ENCODE results near the gene ASTN1.

ASTN1 gene

GRCh38 chr1:177164380-177165068 is at the start of gene ASTN1:
TSS of gene ASTN1 (minus strand) at chr1:177164712. CDS start at chr1:177164676, 36 bp downstream.
- H3K27me3 ChIP-seq (ENCODE audit: control insufficient read depth in 2 of 2, insufficient read depth in 2 of 2, low read length in 2 of 2): peaks cover 10 to 20% of the 10 kb centered on the region in 2 donors
- H3K27ac ChIP-seq (ENCODE audit: low read depth in 2 of 2, low read length in 2 of 2): no peak within 1 kb of the TSS
- no peaks in the 10 kb centered on the region for H3K9me3 ChIP-seq (ENCODE audit: control insufficient read depth in 2 of 2, low read length in 2 of 2)
- no peaks in the 10 kb centered on the region for H3K4me1 ChIP-seq (ENCODE audit: control insufficient read depth in 2 of 2, insufficient read depth in 2 of 2, low read length in 2 of 2)
- no peaks in the 10 kb centered on the region for H3K36me3 ChIP-seq (ENCODE audit: control insufficient read depth in 2 of 2, insufficient read depth in 2 of 2, low read length in 2 of 2)
- H3K4me3 ChIP-seq (ENCODE audit: low read length in 2 of 2): no peak within 1 kb of the TSS
- no peak within 1 kb of the TSS for H3K9ac ChIP-seq (ENCODE audit: low read depth in 1 of 2, low read length in 2 of 2)

GRCh38 chr1:177211231-177211630 is 46.7 kb upstream of the ASTN1 start:
- no peaks in the 10 kb centered on the region for H3K27me3 ChIP-seq (ENCODE audit: control insufficient read depth in 2 of 2, insufficient read depth in 2 of 2, low read length in 2 of 2)
- no peaks in the 10 kb centered on the region for H3K4me1 ChIP-seq (ENCODE audit: control insufficient read depth in 2 of 2, insufficient read depth in 2 of 2, low read length in 2 of 2)
- no peak overlapping the region for H3K27ac ChIP-seq (ENCODE audit: low read depth in 2 of 2, low read length in 2 of 2)
- no peaks in the 10 kb centered on the region for H3K36me3 ChIP-seq (ENCODE audit: control insufficient read depth in 2 of 2, insufficient read depth in 2 of 2, low read length in 2 of 2)
- no peaks in the 10 kb centered on the region for H3K9me3 ChIP-seq (ENCODE audit: control insufficient read depth in 2 of 2, low read length in 2 of 2)
- H3K9ac ChIP-seq (ENCODE audit: low read depth in 1 of 2, low read length in 2 of 2): no peak overlapping the region
- H3K4me3 ChIP-seq (ENCODE audit: low read length in 2 of 2): no peak overlapping the region

GRCh38 chr1:177210071-177210470 is 45.6 kb upstream of the ASTN1 start:
- Histone ChIP-seq H3K36me3 (ENCODE audit: control insufficient read depth in 2 of 2, insufficient read depth in 2 of 2, low read length in 2 of 2) (no peaks in the 10 kb centered on the region), H3K27me3 (ENCODE audit: control insufficient read depth in 2 of 2, insufficient read depth in 2 of 2, low read length in 2 of 2) (no peaks in the 10 kb centered on the region), H3K4me1 (ENCODE audit: control insufficient read depth in 2 of 2, insufficient read depth in 2 of 2, low read length in 2 of 2) (no peaks in the 10 kb centered on the region), H3K9me3 (ENCODE audit: control insufficient read depth in 2 of 2, low read length in 2 of 2) (no peaks in the 10 kb centered on the region), H3K4me3 (ENCODE audit: low read length in 2 of 2) (no peak overlapping the region), H3K9ac (ENCODE audit: low read depth in 1 of 2, low read length in 2 of 2) (no peak overlapping the region), H3K27ac (ENCODE audit: low read depth in 2 of 2, low read length in 2 of 2) (no peak overlapping the region)

GRCh38 chr1:177209357-177209756 is 44.8 kb upstream of the ASTN1 start:
- H3K27ac ChIP-seq (ENCODE audit: low read depth in 2 of 2, low read length in 2 of 2): no peak overlapping the region
- no peak overlapping the region for H3K9ac ChIP-seq (ENCODE audit: low read depth in 1 of 2, low read length in 2 of 2)
- no peaks in the 10 kb centered on the region for H3K36me3 ChIP-seq (ENCODE audit: control insufficient read depth in 2 of 2, insufficient read depth in 2 of 2, low read length in 2 of 2)
- H3K9me3 ChIP-seq (ENCODE audit: control insufficient read depth in 2 of 2, low read length in 2 of 2): no peaks in the 10 kb centered on the region
- no peaks in the 10 kb centered on the region for H3K4me1 ChIP-seq (ENCODE audit: control insufficient read depth in 2 of 2, insufficient read depth in 2 of 2, low read length in 2 of 2)
- no peaks in the 10 kb centered on the region for H3K27me3 ChIP-seq (ENCODE audit: control insufficient read depth in 2 of 2, insufficient read depth in 2 of 2, low read length in 2 of 2)
- no peak overlapping the region for H3K4me3 ChIP-seq (ENCODE audit: low read length in 2 of 2)

DNA sequence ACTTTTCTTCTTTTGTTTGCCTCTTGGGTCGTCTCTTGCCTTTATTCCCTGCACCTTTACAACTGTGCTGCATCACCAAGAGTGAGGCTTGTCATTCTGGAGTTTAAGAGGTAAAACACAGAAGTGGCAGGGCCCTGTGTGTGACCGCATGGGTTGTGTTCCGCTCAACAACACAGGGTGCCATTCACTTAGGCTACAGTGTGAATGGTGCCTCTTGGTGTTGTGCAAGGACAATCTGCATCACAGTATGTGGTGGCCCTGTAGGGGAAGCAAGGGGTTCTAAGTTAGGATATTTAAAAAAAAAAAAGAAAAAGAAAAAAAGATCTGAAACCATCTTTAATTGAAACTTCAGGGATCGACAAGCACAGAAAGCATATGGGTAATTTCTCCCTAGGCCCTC is 44.4 kb upstream of the ASTN1 start:
- Histone ChIP-seq H3K4me3 (ENCODE audit: low read length in 2 of 2) (no peak overlapping the region), H3K27me3 (ENCODE audit: control insufficient read depth in 2 of 2, insufficient read depth in 2 of 2, low read length in 2 of 2) (no peaks in the 10 kb centered on the region), H3K27ac (ENCODE audit: low read depth in 2 of 2, low read length in 2 of 2) (no peak overlapping the region), H3K9ac (ENCODE audit: low read depth in 1 of 2, low read length in 2 of 2) (no peak overlapping the region), H3K9me3 (ENCODE audit: control insufficient read depth in 2 of 2, low read length in 2 of 2) (no peaks in the 10 kb centered on the region), H3K4me1 (ENCODE audit: control insufficient read depth in 2 of 2, insufficient read depth in 2 of 2, low read length in 2 of 2) (no peaks in the 10 kb centered on the region), H3K36me3 (ENCODE audit: control insufficient read depth in 2 of 2, insufficient read depth in 2 of 2, low read length in 2 of 2) (no peaks in the 10 kb centered on the region)

DNA sequence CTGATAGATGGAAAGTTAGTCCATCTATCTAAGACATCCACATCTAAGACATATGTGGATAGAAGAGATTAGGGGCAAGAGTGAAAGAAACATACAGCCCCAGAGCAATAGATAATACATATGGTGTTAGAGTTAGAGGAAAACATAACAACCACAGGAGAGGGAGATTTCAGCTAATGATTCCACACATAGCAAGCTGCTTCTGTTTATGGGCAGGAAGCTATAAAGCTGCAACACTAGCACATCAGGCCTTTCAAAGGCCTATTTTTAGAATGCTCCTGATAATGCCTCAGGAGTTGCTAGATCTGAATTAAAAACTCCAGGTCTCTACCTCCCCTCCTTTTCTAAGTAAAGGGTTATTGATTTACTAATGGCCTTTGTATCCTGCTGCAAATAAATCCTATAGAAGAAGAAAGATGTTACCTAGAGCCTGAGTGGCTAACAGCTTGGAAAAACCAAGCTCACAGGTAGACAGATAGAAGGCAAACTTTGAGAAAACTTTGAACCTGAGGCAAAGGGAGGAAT is 42.4 kb upstream of the ASTN1 start:
- no peaks in the 10 kb centered on the region for H3K36me3 ChIP-seq (ENCODE audit: control insufficient read depth in 2 of 2, insufficient read depth in 2 of 2, low read length in 2 of 2)
- H3K27me3 ChIP-seq (ENCODE audit: control insufficient read depth in 2 of 2, insufficient read depth in 2 of 2, low read length in 2 of 2): no peaks in the 10 kb centered on the region
- no peak overlapping the region for H3K9ac ChIP-seq (ENCODE audit: low read depth in 1 of 2, low read length in 2 of 2)
- no peak overlapping the region for H3K27ac ChIP-seq (ENCODE audit: low read depth in 2 of 2, low read length in 2 of 2)
- H3K4me3 ChIP-seq (ENCODE audit: low read length in 2 of 2): no peak overlapping the region
- H3K4me1 ChIP-seq (ENCODE audit: control insufficient read depth in 2 of 2, insufficient read depth in 2 of 2, low read length in 2 of 2): no peaks in the 10 kb centered on the region
- H3K9me3 ChIP-seq (ENCODE audit: control insufficient read depth in 2 of 2, low read length in 2 of 2): no peaks in the 10 kb centered on the region

GRCh38 chr1:177200290-177200689 is 35.8 kb upstream of the ASTN1 start:
- H3K4me3 ChIP-seq (ENCODE audit: low read length in 2 of 2): no peak overlapping the region
- H3K27me3 ChIP-seq (ENCODE audit: control insufficient read depth in 2 of 2, insufficient read depth in 2 of 2, low read length in 2 of 2): peaks cover 0 to 3% of the 10 kb centered on the region in 2 donors
- no peak overlapping the region for H3K9ac ChIP-seq (ENCODE audit: low read depth in 1 of 2, low read length in 2 of 2)
- no peaks in the 10 kb centered on the region for H3K36me3 ChIP-seq (ENCODE audit: control insufficient read depth in 2 of 2, insufficient read depth in 2 of 2, low read length in 2 of 2)
- H3K9me3 ChIP-seq (ENCODE audit: control insufficient read depth in 2 of 2, low read length in 2 of 2): no peaks in the 10 kb centered on the region
- H3K4me1 ChIP-seq (ENCODE audit: control insufficient read depth in 2 of 2, insufficient read depth in 2 of 2, low read length in 2 of 2): no peaks in the 10 kb centered on the region
- no peak overlapping the region for H3K27ac ChIP-seq (ENCODE audit: low read depth in 2 of 2, low read length in 2 of 2)

DNA sequence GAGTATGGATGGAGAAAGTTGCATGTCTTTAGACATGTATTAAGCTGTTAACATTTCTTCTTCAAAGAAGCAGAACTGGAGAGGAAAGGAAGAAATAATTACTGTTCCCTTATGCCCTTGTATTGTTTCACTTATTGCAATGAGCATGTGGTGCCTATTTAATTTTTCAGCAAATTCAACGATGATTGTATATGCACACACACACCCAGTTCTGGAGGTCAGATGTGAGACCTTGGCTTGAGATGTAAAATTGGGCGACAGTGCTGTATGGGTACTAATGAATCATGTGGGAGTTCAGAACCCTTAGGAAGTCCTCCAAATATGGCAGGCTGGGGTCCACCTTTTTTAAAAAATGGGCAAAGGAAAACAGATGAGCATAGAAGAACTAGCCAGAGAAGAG is 33.7 kb upstream of the ASTN1 start:
- H3K4me1 ChIP-seq (ENCODE audit: control insufficient read depth in 2 of 2, insufficient read depth in 2 of 2, low read length in 2 of 2): no peaks in the 10 kb centered on the region
- H3K4me3 ChIP-seq (ENCODE audit: low read length in 2 of 2): no peak overlapping the region
- no peak overlapping the region for H3K27ac ChIP-seq (ENCODE audit: low read depth in 2 of 2, low read length in 2 of 2)
- peaks cover 0 to 3% of the 10 kb centered on the region in 2 donors for H3K27me3 ChIP-seq (ENCODE audit: control insufficient read depth in 2 of 2, insufficient read depth in 2 of 2, low read length in 2 of 2)
- no peak overlapping the region for H3K9ac ChIP-seq (ENCODE audit: low read depth in 1 of 2, low read length in 2 of 2)
- no peaks in the 10 kb centered on the region for H3K9me3 ChIP-seq (ENCODE audit: control insufficient read depth in 2 of 2, low read length in 2 of 2)
- no peaks in the 10 kb centered on the region for H3K36me3 ChIP-seq (ENCODE audit: control insufficient read depth in 2 of 2, insufficient read depth in 2 of 2, low read length in 2 of 2)

DNA sequence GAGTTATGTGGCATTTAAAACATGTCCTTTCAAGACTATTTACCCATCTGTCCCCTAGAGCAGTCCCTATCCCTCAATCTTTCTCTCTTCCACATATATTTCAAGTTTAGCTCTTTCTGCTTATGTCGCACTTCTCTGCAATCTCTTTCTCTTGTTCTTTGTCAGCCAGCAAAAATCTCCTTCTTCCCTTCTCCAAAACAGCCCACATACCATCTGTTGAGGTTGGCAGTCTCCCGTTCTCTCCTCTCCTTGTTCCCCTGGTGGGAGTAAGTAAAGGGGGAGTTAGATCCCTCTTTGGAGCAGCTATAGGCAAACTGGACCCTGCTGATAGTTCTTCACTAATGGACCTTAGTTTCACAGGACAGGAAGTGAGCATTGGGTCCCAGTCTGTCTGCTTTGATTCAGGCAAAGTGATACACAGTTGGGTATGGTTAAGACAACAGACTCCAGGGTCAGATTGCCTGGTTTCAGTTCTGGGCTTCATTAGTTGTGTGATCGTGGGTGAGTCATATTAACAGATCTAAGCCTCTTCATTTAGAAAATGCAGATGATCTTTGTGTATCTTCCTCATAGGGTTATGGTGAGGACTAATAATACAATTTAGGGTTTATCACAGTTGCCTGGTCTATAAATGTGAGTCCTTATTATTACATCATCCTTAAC is 25.9 kb upstream of the ASTN1 start:
- no peak overlapping the region for H3K27ac ChIP-seq (ENCODE audit: low read depth in 2 of 2, low read length in 2 of 2)

GRCh38 chr1:177186639-177187038 is 22.1 kb upstream of the ASTN1 start:
- Histone ChIP-seq H3K9me3 (ENCODE audit: control insufficient read depth in 2 of 2, low read length in 2 of 2) (no peaks in the 10 kb centered on the region), H3K9ac (ENCODE audit: low read depth in 1 of 2, low read length in 2 of 2) (no peak overlapping the region), H3K27ac (ENCODE audit: low read depth in 2 of 2, low read length in 2 of 2) (no peak overlapping the region), H3K27me3 (ENCODE audit: control insufficient read depth in 2 of 2, insufficient read depth in 2 of 2, low read length in 2 of 2) (peaks cover 0 to under 1% of the 10 kb centered on the region in 2 donors), H3K4me1 (ENCODE audit: control insufficient read depth in 2 of 2, insufficient read depth in 2 of 2, low read length in 2 of 2) (peaks cover 0 to 2% of the 10 kb centered on the region in 2 donors), H3K36me3 (ENCODE audit: control insufficient read depth in 2 of 2, insufficient read depth in 2 of 2, low read length in 2 of 2) (no peaks in the 10 kb centered on the region), H3K4me3 (ENCODE audit: low read length in 2 of 2) (no peak overlapping the region)

More for the DNA sequence above, 25.9 kb upstream of the ASTN1 start:
- H3K4me1 ChIP-seq (ENCODE audit: control insufficient read depth in 2 of 2, insufficient read depth in 2 of 2, low read length in 2 of 2): no peaks in the 10 kb centered on the region
- no peaks in the 10 kb centered on the region for H3K36me3 ChIP-seq (ENCODE audit: control insufficient read depth in 2 of 2, insufficient read depth in 2 of 2, low read length in 2 of 2)
- H3K9ac ChIP-seq (ENCODE audit: low read depth in 1 of 2, low read length in 2 of 2): no peak overlapping the region
- H3K27me3 ChIP-seq (ENCODE audit: control insufficient read depth in 2 of 2, insufficient read depth in 2 of 2, low read length in 2 of 2): no peaks in the 10 kb centered on the region
- no peaks in the 10 kb centered on the region for H3K9me3 ChIP-seq (ENCODE audit: control insufficient read depth in 2 of 2, low read length in 2 of 2)
- H3K4me3 ChIP-seq (ENCODE audit: low read length in 2 of 2): no peak overlapping the region

Measured in mucosa of rectum (tissue), 2 donors.